Measurements from ENCODE around the gene CERS2. TPM values are rescaled to one million over a fixed set of nuclear protein-coding genes. Genes with fewer than 3 reads are reported as not detected.

The CERS2 gene
- total and polyA plus RNA-seq, 9 donors: 91.9 to 339 (median 156) TPM

DNA sequence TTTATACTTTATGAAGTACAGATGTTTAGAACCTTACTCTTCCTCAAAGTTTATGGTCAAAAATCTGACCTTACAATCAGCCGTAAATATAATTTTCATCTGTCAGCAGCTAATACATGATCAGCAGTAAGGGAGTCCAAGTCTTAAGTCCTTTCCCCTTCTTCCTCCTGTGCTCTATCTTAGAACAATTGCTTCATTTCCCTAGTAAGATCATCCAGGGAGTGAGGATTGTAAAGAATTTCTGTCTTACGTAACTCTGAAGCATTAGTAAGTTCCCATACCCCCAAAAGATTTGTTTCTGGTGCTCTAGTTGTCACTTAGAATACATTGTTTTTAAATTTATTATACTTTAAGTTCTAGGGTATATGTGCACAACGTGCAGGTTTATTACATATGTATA, 46.3 kb downstream of the CERS2 start:
- TF ChIP-seq POLR2A (IDR thresholded peaks at IDR 0.05): no peak
- TF ChIP-seq, protein P1, sequence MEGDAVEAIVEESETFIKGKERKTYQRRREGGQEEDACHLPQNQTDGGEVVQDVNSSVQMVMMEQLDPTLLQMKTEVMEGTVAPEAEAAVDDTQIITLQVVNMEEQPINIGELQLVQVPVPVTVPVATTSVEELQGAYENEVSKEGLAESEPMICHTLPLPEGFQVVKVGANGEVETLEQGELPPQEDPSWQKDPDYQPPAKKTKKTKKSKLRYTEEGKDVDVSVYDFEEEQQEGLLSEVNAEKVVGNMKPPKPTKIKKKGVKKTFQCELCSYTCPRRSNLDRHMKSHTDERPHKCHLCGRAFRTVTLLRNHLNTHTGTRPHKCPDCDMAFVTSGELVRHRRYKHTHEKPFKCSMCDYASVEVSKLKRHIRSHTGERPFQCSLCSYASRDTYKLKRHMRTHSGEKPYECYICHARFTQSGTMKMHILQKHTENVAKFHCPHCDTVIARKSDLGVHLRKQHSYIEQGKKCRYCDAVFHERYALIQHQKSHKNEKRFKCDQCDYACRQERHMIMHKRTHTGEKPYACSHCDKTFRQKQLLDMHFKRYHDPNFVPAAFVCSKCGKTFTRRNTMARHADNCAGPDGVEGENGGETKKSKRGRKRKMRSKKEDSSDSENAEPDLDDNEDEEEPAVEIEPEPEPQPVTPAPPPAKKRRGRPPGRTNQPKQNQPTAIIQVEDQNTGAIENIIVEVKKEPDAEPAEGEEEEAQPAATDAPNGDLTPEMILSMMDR (IDR thresholded peaks at IDR 0.05): no peak
- TF ChIP-seq EP300 (IDR thresholded peaks at IDR 0.05): no peak
- H3K9me3 ChIP-seq: peaks cover 0 to 5% of the 10 kb centered on the region in 2 donors
- H3K27ac ChIP-seq: no peak overlapping the region
- DNase-seq: no peak
- H3K27me3 ChIP-seq: no peaks in the 10 kb centered on the region
- H3K36me3 ChIP-seq: peaks cover 3% of the 10 kb centered on the region
- H3K4me3 ChIP-seq: no peak overlapping the region
- no peaks in the 10 kb centered on the region for H3K4me1 ChIP-seq (ENCODE audit: insufficient read depth)
- 95 to 98% (median 96%) methylated on average over 3 of the region's 3 CpGs for WGBS, 3 donors
- intact Hi-C loops (cut with DNase I): loop anchor here in 1 of 4 donors (10.0 kb wide), 1 partner anchor 47 kb away; the partner anchor contains the start of gene CERS2

DNA sequence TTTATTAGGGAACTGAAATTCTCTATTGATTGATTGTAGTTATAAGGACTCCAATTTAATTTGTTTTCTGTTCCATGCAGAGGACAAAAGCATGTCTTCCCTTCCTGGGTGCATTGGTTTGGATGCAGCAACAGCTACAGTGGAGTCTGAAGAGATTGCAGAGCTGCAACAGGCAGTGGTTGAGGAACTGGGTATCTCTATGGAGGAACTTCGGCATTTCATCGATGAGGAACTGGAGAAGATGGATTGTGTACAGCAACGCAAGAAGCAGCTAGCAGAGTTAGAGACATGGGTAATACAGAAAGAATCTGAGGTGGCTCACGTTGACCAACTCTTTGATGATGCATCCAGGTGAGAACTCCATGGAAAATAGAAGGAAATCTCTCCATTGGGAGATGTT, 47.0 kb downstream of the CERS2 start:
- no peaks in the 10 kb centered on the region for H3K27me3 ChIP-seq
- no peaks in the 10 kb centered on the region for H3K4me1 ChIP-seq (ENCODE audit: insufficient read depth)
- no peak overlapping the region for H3K27ac ChIP-seq
- intact Hi-C loops (cut with DNase I): loop anchor here in 1 of 4 donors (10.0 kb wide), 1 partner anchor 47 kb away; the partner anchor contains the start of gene CERS2
- TF ChIP-seq EP300 (IDR thresholded peaks at IDR 0.05): no peak
- no peak for TF ChIP-seq POLR2A (IDR thresholded peaks at IDR 0.05)
- TF ChIP-seq, protein P1 (IDR thresholded peaks at IDR 0.05): no peak
- WGBS, 3 donors: 90 to 92% (median 90%) methylated on average over 4 of the region's 4 CpGs
- H3K36me3 ChIP-seq: peaks cover 3% of the 10 kb centered on the region
- H3K4me3 ChIP-seq: no peak overlapping the region
- H3K9me3 ChIP-seq: peaks cover 0 to 5% of the 10 kb centered on the region in 2 donors
- DNase-seq: no peak

DNA sequence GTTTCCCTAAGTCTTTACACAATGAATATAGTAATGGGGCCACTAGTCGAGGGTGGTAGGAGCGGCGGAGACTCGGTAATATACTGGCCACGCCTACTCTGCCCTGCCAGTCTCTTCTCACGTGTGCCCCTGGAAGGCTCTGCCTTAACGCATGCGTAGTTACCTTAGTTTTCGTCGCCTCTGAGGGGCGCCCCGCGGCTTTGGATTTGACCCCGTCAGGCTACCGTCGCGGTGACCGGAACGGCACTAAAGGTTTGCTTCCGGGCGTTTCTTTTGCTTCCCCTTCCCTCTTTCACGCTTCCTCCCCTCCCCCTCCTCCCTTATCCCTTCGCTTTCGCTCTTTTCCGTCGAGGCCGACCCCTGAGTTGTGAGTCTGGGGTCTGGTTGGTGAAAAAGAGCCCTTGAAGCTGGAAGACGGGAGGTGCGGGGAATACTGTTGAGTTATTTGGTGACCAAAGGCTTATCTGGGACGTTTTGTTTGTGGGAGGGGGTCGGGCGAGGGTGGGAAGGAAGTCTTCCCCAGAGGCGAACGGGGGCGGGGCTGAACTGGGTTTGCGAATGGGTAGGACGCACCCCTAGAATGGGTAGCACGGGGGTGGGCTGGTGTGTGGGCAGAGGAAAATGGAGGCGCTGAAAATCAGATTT, 48.4 kb downstream of the CERS2 start, which contains the start of gene SETDB1:
Gene SETDB1, plus strand, starts transcription at position 267 of the 645 bp plus-strand sequence. CDS start 1,352 bp downstream, outside the sequence.
- Histone ChIP-seq H3K36me3 (no peaks in the 10 kb centered on the region), H3K9me3 (peaks cover 0 to 5% of the 10 kb centered on the region in 2 donors), H3K4me3 (peak within 1 kb of the TSS; percentile 76), H3K27me3 (no peaks in the 10 kb centered on the region), H3K4me1 (ENCODE audit: insufficient read depth) (no peaks in the 10 kb centered on the region), H3K27ac (peak within 1 kb of the TSS; percentile 38 to 44)
- DNase-seq: peak; percentile 94 to 96 (median 95)
- TF ChIP-seq, protein P1 (IDR thresholded peaks at IDR 0.05): peak in 1 of 3 donors; percentile 8
- TF ChIP-seq POLR2A (IDR thresholded peaks at IDR 0.05): no peak
- intact Hi-C loops (cut with DNase I): loop anchor here in 1 of 4 donors (10.0 kb wide), 1 partner anchor 49 kb away; the partner anchor contains the start of gene CERS2
- WGBS, 3 donors: 0 to 1% (median 0%) methylated on average over 39 of the region's 39 CpGs

DNA sequence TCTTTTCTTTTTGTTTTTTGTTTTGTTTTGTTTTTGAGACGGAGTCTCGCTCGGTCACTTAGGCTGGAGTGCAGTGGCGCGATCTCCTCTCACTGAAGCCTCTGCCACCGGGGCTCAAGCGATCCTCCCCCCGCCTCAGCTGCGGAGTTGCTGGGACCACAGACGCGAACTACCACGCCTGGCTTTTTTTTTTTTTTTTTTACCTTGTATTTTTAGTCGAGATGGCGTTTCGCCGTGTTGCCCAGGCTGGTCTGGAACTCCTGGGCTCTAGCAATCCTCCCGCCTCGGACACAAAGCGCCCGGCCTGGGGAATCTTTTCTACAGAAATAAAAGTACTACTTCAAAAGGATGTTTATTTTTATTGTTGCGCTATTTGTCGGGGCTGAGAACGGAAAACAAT, 49.6 kb downstream of the CERS2 start:
- H3K4me1 ChIP-seq (ENCODE audit: insufficient read depth): no peaks in the 10 kb centered on the region
- TF ChIP-seq, protein P1 (IDR thresholded peaks at IDR 0.05): no peak
- TF ChIP-seq POLR2A (IDR thresholded peaks at IDR 0.05) (no peak), EP300 (IDR thresholded peaks at IDR 0.05) (no peak)
- no peaks in the 10 kb centered on the region for H3K36me3 ChIP-seq
- H3K27me3 ChIP-seq: no peaks in the 10 kb centered on the region
- intact Hi-C loops (cut with DNase I): loop anchor here in 2 of 4 donors (1.0 to 10.0 kb wide), 2 partner anchors 40 to 50 kb away; partner anchors contain the start of gene CERS2 (in 1 of the 2)
- H3K4me3 ChIP-seq: peak overlapping the region; percentile 76
- no peaks in the 10 kb centered on the region for H3K9me3 ChIP-seq
- H3K27ac ChIP-seq: no peak overlapping the region
- DNase-seq: peak in 4 of 5 donors; percentile 22 to 41 (median 32)
- 51 to 89% (median 80%) methylated on average over 23 of the region's 23 CpGs for WGBS, 3 donors
